Heart left ventricle (tissue), 16 donors: ENCODE results near the gene E2F3. TPM values are rescaled to one million over a fixed set of nuclear protein-coding genes. Genes with fewer than 3 reads are reported as not detected.

ENCODE experiments used
- ATAC-seq, 4 donors: fragments of 200-7000 bp; cut with Tn5 transposase; one replicate each; pipeline ENCODE4 v1.9.1; 2020 to 2022; ENCODE audit warnings: moderate library complexity in 4 of 4, mild to moderate bottlenecking in 3 of 4, moderate number of reproducible peaks in 1 of 4
- DNase-seq, 5 donors: peaks; one replicate each; pipeline ENCODE4 v3.0.0-alpha.2; 2020
- H3K27ac ChIP-seq, 12 donors: fragments of 200-600 bp; sonication (generic) in 4 of 12; one replicate each; pipeline versions ENCODE4 v1.5.0 to v1.8.0; 2016 to 2022; ENCODE audit warnings: mild to moderate bottlenecking in 2 of 12
- H3K27me3 ChIP-seq, 9 donors: fragments of 200-600 bp; sonication (generic) in 2 of 9; one replicate each; pipeline versions ENCODE4 v1.5.1 to v1.8.0; 2016 to 2022; ENCODE audit warnings: mild to moderate bottlenecking in 3 of 9
- H3K36me3 ChIP-seq, 9 donors: fragments of 200-600 bp; sonication (generic) in 2 of 9; one replicate each; pipeline versions ENCODE4 v1.5.0 to v1.8.0; 2018 to 2022; ENCODE audit warnings: mild to moderate bottlenecking in 2 of 9
- H3K4me1 ChIP-seq, 12 donors: fragments of 200-600 bp; sonication (generic) in 4 of 12; one replicate each; pipeline versions ENCODE4 v1.5.0 to v1.8.0; 2016 to 2022; ENCODE audit warnings: mild to moderate bottlenecking in 3 of 12
- H3K4me3 ChIP-seq, 12 donors: fragments of 200-600 bp; sonication (generic) in 4 of 12; one replicate each; pipeline versions ENCODE4 v1.5.0 to v1.8.0; 2017 to 2022; ENCODE audit warnings: mild to moderate bottlenecking in 9 of 12, moderate library complexity in 4 of 12
- H3K9me3 ChIP-seq, 12 donors: fragments of 200-600 bp; sonication (generic) in 4 of 12; one replicate each; pipeline versions ENCODE4 v1.5.0 to v1.8.0; 2016 to 2022; ENCODE audit warnings: mild to moderate bottlenecking in 1 of 12
- POLR2A ChIP-seq, 2 donors: fragments of 450-650 bp; IDR thresholded peaks; one replicate each; pipeline ENCODE4 v1.6.1; 2017; ENCODE audit warnings: antibody characterized with exemption in 2 of 2, mild to moderate bottlenecking in 2 of 2, moderate library complexity in 2 of 2
- WGBS, 4 donors: extraction: QIAGEN DNeasy Blood & Tissue Kit in 2 of 4; methylation state at CpG; one replicate each; pipeline versions ENCODE4 v1.1.5 to v1.1.7; 2013 to 2018; 5-methylcytosine and 5-hydroxymethylcytosine counted together
- intact Hi-C, 10 donors: fragments of 100-400 bp; cut with DNase I; formaldehyde crosslinking; loops; one replicate each; pipeline versions ENCODE4 v1.11.1 to v1.14.2; 2022
- polyA plus RNA-seq, 2 donors: library from polyadenylated mRNA; stranded (reverse); fragments of 200-250 nt; gene quantifications; one replicate each; pipeline ENCODE4 v1.2.3, GENCODE V29; 2013
- total RNA-seq, 9 donors: library from RNA; depleted of rRNA in 2 of 9; stranded (reverse); fragments of >200 nt in 2 of 9; fragmentation: NEBNext Ultra II Directional in 3 of 9; extraction: Animal tissue kit (Norgen Biotek cat#: 25700) in 3 of 9; gene quantifications; one replicate each; pipeline versions ENCODE4 v1.1.0 to v1.2.4, GENCODE V29; 2016 to 2023
- TF ChIP-seq, protein P1 (sequence below), 12 donors: fragments of 200-600 bp; sonication (generic) in 4 of 12; IDR thresholded peaks; one replicate each; pipeline versions ENCODE4 v1.5.0 to v1.8.0; 2018 to 2022; ENCODE audit warnings: antibody characterized with exemption in 12 of 12, mild to moderate bottlenecking in 5 of 12
- donor health status: ischemic (EF 13 %, LVEDD 7.1; RV severe dilation, severe dysfunction).
- donor health status: healthy with polysubstance abuse.
- donor health status: DM: no; HTN: yes; CAD: no.
- donor health status: DM: no; HTN: no; CAD: no.
- donor health status: ischemic (EF 25% LVEDD 6.9; RV normal size, moderate dysfunction).
- donor health status: ischemic (EF 25% LVEDD 5.7; RV mildly dilated, moderate dysfunction).
- donor health status: healthy.
- donor health status: DM: yes; HTN: yes; CAD: no.
- donor health status: ischemic (EF 35%, LVEDD 5.7; RV mildly dilated, moderate dysfunction).
- donor health status: nonischemic (EF 11% LVEDD 7.7; RV severe dilation, severe dysfunction).
- donor health status: DM: yes; HTN: yes; CAD: no.
- donor health status: PGD.
- donor health status: ischemic (EF 29% LVEDD 5.4; RV normal size, mild dysfunction).
- donor health status: nonischemic (EF 23%, LVEDD 6.1; RV moderate dilation, normal function).

The E2F3 gene
- total and polyA plus RNA-seq, 11 donors, result 2.7 to 13.8 (median 6.7) TPM

DNA sequence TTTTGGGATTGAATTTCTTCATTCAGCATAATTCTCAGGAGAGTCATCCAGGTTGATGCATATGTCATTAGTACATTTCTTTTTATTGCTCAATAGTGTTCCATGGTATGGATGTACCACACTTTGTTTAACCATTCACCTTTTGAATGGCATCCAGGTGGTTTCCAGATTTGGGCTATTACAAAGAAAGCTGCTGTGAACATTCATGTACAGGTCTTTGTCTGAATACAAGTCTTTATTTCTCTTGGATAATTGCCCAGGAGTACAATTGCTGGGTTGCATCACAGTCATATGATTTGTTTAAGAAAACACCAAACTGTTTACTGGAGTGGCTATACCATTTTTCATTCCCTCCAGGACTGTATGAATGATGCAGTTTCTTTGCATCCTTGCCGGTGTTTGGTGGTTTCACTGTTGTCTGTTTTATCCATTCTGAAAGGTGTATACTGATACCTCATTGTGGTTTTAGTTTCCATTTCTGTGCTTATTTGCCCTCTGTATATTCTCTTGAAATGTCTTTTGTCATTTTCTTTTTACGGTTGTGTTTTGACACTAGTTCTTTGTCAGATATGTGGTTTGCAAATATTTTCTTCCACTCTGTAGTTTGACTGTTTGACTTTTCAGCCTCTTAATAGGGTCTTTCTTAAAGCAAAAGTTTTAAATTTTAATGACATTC is 141.4 kb downstream of the E2F3 start:
- peaks cover 0 to 66% (median 28%) of the 10 kb centered on the region in 9 donors for H3K36me3 ChIP-seq
- no peak overlapping the region for H3K4me3 ChIP-seq
- 82 to 88% (median 86%) methylated on average over 2 of the region's 2 CpGs for WGBS, 4 donors
- no peak for TF ChIP-seq POLR2A (IDR thresholded peaks at IDR 0.05)
- TF ChIP-seq, protein P1, sequence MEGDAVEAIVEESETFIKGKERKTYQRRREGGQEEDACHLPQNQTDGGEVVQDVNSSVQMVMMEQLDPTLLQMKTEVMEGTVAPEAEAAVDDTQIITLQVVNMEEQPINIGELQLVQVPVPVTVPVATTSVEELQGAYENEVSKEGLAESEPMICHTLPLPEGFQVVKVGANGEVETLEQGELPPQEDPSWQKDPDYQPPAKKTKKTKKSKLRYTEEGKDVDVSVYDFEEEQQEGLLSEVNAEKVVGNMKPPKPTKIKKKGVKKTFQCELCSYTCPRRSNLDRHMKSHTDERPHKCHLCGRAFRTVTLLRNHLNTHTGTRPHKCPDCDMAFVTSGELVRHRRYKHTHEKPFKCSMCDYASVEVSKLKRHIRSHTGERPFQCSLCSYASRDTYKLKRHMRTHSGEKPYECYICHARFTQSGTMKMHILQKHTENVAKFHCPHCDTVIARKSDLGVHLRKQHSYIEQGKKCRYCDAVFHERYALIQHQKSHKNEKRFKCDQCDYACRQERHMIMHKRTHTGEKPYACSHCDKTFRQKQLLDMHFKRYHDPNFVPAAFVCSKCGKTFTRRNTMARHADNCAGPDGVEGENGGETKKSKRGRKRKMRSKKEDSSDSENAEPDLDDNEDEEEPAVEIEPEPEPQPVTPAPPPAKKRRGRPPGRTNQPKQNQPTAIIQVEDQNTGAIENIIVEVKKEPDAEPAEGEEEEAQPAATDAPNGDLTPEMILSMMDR (IDR thresholded peaks at IDR 0.05), result no peak
- intact Hi-C loops, result no loop called here
- H3K9me3 ChIP-seq, result no peaks in the 10 kb centered on the region
- H3K4me1 ChIP-seq, result peaks cover 0 to 15% (median 0%) of the 10 kb centered on the region in 12 donors
- no peak for ATAC-seq
- no peak overlapping the region for H3K27ac ChIP-seq
- no peak for DNase-seq
- H3K27me3 ChIP-seq, result no peaks in the 10 kb centered on the region

Other genes starting within 250 kb of the E2F3 start
- 10 to 100 TPM in 2 of 9 donors, 1 to 10 TPM in 7; 2.6 to 14.4 (median 4.3) TPM for gene MBOAT1, start 189.4 kb upstream of the E2F3 start, total RNA-seq
- gene MBOAT1, start 189.4 kb upstream of the E2F3 start, polyA plus RNA-seq, result 1 to 10 TPM; 2.1 to 2.5 TPM
- gene CDKAL1, start 132.6 kb downstream of the E2F3 start, total RNA-seq, result 10 to 100 TPM in 4 of 9 donors, 1 to 10 TPM in 5; 7.5 to 14.3 (median 9.9) TPM
- gene CDKAL1, start 132.6 kb downstream of the E2F3 start, polyA plus RNA-seq, result 1 to 10 TPM; 3.2 to 5.2 TPM